AG04450 (cell line): ENCODE data around the gene TSSK6. TPM values are rescaled to one million over a fixed set of nuclear protein-coding genes. Genes with fewer than 3 reads are reported as not detected.

Experiments
- CTCF ChIA-PET: fragments of 300-600, 350-600 bp; formaldehyde crosslinking; extraction: SDS; loops from one replicate; lab custom pipeline; 2022; ENCODE audit warnings: antibody characterized with exemption, inconsistent platforms; lab: Charles Lee
- POLR2A ChIA-PET: fragments of 350-600 bp; formaldehyde crosslinking; extraction: SDS; loops from one replicate; lab custom pipeline; 2021; ENCODE audit warnings: antibody characterized with exemption, inconsistent platforms; lab: Yijun Ruan, JAX
- DNase-seq: peaks from one replicate; pipeline ENCODE4 v3.0.0-alpha.2; 2011; ENCODE audit warnings: low read depth, low spot score
- H3K27ac ChIP-seq: one replicate; pipeline ENCODE4 v1.5.1; 2012; ENCODE audit warnings: low read depth, low read length, control low read depth
- H3K27me3 ChIP-seq: one replicate; pipeline ENCODE4 v1.6.0; 2012; ENCODE audit warnings: low read length; ENCODE audit not compliant: control insufficient read depth, insufficient read depth
- H3K4me3 ChIP-seq: 2 replicates; pipeline ENCODE4 v1.5.1; 2011; ENCODE audit warnings: mild to moderate bottlenecking, low read depth, low read length, control low read depth
- H3K9me3 ChIP-seq: 2 replicates; pipeline ENCODE4 v1.5.1; 2012; ENCODE audit warnings: low read length; ENCODE audit not compliant: control insufficient read depth, insufficient read depth
- polyA plus RNA-seq: library from polyadenylated mRNA; depleted of rRNA; stranded (reverse); fragments of >200 nt; gene quantifications from 2 replicates; pipeline ENCODE4 v1.2.3, GENCODE V29; 2011
- TF ChIP-seq, protein P1 (sequence below): IDR thresholded peaks from 2 replicates; pipeline ENCODE4 v1.5.1; 2011; ENCODE audit warnings: low read depth, low read length, control low read depth, inconsistent platforms

The TSSK6 gene
- polyA plus RNA-seq, 1 experiment, result 1.0 TPM

GRCh38 chr19:19530889-19531288 is 15.5 kb upstream of the TSSK6 start:
- Histone ChIP-seq H3K27me3 (no peaks in the 10 kb centered on the region), H3K9me3 (no peaks in the 10 kb centered on the region; the same call in 1 of the 2 replicates), H3K4me3 (no peak overlapping the region), H3K27ac (no peak overlapping the region)
- TF ChIP-seq, protein P1, sequence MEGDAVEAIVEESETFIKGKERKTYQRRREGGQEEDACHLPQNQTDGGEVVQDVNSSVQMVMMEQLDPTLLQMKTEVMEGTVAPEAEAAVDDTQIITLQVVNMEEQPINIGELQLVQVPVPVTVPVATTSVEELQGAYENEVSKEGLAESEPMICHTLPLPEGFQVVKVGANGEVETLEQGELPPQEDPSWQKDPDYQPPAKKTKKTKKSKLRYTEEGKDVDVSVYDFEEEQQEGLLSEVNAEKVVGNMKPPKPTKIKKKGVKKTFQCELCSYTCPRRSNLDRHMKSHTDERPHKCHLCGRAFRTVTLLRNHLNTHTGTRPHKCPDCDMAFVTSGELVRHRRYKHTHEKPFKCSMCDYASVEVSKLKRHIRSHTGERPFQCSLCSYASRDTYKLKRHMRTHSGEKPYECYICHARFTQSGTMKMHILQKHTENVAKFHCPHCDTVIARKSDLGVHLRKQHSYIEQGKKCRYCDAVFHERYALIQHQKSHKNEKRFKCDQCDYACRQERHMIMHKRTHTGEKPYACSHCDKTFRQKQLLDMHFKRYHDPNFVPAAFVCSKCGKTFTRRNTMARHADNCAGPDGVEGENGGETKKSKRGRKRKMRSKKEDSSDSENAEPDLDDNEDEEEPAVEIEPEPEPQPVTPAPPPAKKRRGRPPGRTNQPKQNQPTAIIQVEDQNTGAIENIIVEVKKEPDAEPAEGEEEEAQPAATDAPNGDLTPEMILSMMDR, result no peak
- DNase-seq, result no peak
- ChIA-PET CTCF (interaction anchor here (0.6 to 5.0 kb wide), 8 partner anchors 10 to 512 kb away, joined by 3 to 94 read pairs (median 7); partner anchors contain the start of gene GMIP), POLR2A (interaction anchor here (0.6 to 1.2 kb wide), 5 partner anchors 60 to 178 kb away, joined by 3 to 8 read pairs (median 4); no protein-coding TSS in a partner anchor)

GRCh38 chr19:19530423-19530804 is 15.1 kb upstream of the TSSK6 start:
- Histone ChIP-seq H3K27ac (no peak overlapping the region), H3K9me3 (no peaks in the 10 kb centered on the region; the same call in 1 of the 2 replicates), H3K27me3 (no peaks in the 10 kb centered on the region), H3K4me3 (no peak overlapping the region)
- CTCF ChIA-PET, result interaction anchor here (0.8 to 5.0 kb wide), 3 partner anchors 22 to 427 kb away, joined by 3 to 94 read pairs (median 58); partner anchors contain the start of gene GMIP
- TF ChIP-seq, protein P1, result no peak
- no peak for DNase-seq
- POLR2A ChIA-PET, result interaction anchor here (0.6 to 1.2 kb wide), 2 partner anchors 61 to 81 kb away, joined by 3 to 8 read pairs; no protein-coding TSS in a partner anchor

DNA sequence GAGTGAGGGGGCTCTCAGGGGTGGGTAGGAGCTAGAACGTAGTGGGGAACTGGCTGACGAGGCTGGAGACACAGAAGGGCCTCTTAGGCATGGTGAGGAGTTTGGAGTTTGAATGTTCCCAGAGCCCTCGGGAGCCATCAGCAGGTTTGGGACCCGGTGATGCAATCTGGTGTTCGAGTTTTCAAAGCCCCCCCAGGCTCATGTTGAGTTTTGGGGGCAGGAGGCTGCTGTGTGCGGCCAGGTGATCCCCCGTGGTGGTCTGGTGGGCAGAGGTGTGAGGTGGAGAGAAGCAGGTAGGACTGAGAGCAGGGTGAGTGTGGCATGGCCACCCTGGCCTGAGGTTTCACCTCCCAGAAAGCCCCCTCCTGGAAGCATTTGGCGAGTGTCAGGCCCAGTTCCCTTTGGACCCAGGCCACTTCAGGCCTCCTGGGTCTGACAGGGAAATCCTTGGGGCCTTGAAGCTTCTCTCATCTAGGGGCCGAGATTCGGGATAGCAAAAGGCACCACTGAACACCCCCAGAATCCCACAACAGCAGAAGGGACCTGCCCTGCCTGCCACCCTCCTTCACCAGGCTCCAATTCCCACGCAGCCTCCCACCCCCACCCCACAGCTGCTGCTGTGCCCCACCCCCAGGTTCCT is 14.6 kb upstream of the TSSK6 start:
- ChIA-PET POLR2A (interaction anchor here (0.6 to 1.2 kb wide), 3 partner anchors 23 to 81 kb away, joined by 3 to 8 read pairs (median 3); no protein-coding TSS in a partner anchor), CTCF (interaction anchor here (0.7 to 5.0 kb wide), 3 partner anchors 23 to 115 kb away, joined by 3 to 94 read pairs (median 58); partner anchors contain the start of gene GMIP)

DNA sequence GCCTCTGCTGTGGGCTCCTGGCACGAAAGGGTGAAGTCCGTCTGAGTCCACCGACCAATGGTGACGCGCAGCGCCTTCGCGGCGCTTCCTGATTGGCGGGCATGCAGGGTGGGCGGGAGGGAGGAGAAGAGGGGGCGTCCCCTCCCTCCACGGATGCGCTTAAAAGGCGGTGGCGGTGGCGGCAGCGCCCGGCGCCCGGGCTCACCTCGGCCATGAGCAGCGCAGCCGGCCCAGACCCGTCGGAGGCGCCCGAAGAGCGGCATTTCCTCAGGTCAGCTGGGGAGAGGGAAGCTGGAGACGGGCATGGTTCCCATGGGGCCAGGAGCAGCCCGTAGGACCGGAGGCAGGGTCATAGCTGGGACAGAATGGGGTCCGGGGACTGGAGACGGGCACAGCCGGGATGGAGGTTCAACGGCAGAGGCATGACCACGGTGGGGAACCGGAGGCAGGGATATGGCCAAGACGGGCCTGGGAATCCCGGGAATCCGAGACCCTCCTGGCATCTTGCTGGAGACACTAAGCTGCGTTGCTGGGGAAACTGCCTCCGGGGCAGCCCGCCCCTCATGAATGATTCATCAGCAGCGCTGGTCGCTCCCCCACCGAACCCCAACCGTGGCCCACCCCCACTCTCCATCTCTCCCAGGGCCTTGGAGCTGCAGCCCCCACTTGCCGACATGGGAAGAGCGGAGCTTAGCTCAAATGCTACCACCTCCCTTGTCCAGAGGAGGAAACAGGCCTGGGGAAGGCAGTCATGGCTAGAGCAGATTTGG is 13.6 kb upstream of the TSSK6 start, which contains the start of gene YJEFN3:
Gene YJEFN3, plus strand, starts transcription at position 191 of the 770 bp plus-strand sequence. Its CDS starts 22 bp downstream, at position 213.
- no peaks in the 10 kb centered on the region; the same call in 1 of the 2 replicates for H3K9me3 ChIP-seq
- CTCF ChIA-PET, result interaction anchor here (5.0 kb wide), 1 partner anchor 116 kb away, joined by 94 read pairs; the partner anchor contains the start of gene GMIP
- no peak within 1 kb of the TSS for H3K27ac ChIP-seq
- POLR2A ChIA-PET, result interaction anchor here (0.5 to 0.8 kb wide), 2 partner anchors 24 to 371 kb away, joined by 3 to 4 read pairs; no protein-coding TSS in a partner anchor
- H3K4me3 ChIP-seq, result no peak within 1 kb of the TSS
- no peak for DNase-seq
- H3K27me3 ChIP-seq, result no peaks in the 10 kb centered on the region
- TF ChIP-seq, protein P1, result no peak

More for the DNA sequence above, 14.6 kb upstream of the TSSK6 start:
- H3K4me3 ChIP-seq, result no peak overlapping the region
- TF ChIP-seq, protein P1, result no peak
- H3K27me3 ChIP-seq, result no peaks in the 10 kb centered on the region
- DNase-seq, result no peak
- H3K9me3 ChIP-seq, result no peaks in the 10 kb centered on the region; the same call in 1 of the 2 replicates
- no peak overlapping the region for H3K27ac ChIP-seq
